ENCODE data around the gene MAP3K19. TPM values are rescaled to one million over a fixed set of nuclear protein-coding genes. Genes with fewer than 3 reads are reported as not detected.

The MAP3K19 gene
- total RNA-seq, 1 experiment from 2014 or later = not detected

DNA sequence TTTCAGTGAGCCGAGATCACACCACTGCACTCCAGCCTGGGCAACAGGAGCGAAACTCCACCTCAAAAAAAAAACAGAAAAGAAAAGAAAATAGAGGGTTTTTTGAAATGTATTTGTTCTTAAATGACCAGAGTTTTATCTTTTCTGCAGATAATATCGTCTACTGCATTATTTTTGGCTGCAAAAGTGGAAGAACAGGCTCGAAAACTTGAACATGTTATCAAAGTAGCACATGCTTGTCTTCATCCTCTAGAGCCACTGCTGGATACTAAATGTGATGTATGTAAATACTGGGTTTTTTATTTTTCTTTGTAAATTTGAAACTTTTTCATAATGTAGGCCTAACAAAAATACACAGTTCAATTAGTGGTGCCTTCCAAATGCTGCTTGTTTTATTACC is 110.6 kb downstream of the MAP3K19 start:
- DNase-seq (ENCODE audit: low read depth, low spot score) = no peak
- CTCF ChIA-PET = no interaction called here
- Histone ChIP-seq H3K4me3 (ENCODE audit: low read depth in 2 of 2, low read length in 2 of 2) (no peak overlapping the region), H3K27ac (ENCODE audit: low read length) (no peak overlapping the region), H3K4me1 (ENCODE audit: control insufficient read depth, insufficient read depth, low read length) (no peaks in the 10 kb centered on the region; the same call in 1 of the 2 replicates), H3K9me3 (ENCODE audit: control insufficient read depth, insufficient read depth, low read depth, low read length) (no peaks in the 10 kb centered on the region), H3K36me3 (ENCODE audit: control insufficient read depth, insufficient read depth, low read length) (peaks cover 21% of the 10 kb centered on the region), H3K27me3 (ENCODE audit: control insufficient read depth, insufficient read depth, low read length) (no peaks in the 10 kb centered on the region)
- intact Hi-C loops (cut with micrococcal nuclease; ENCODE audit: unreplicated experiment) = no loop called here
- in situ Hi-C loops (cut with HindIII; ENCODE audit: low pct_unique_long_range_greater_than_20kb, low sequenced_read_pairs) = no loop called here
- BruUV-seq (replicated peaks) = no TSS peak
- TF ChIP-seq, protein P1, sequence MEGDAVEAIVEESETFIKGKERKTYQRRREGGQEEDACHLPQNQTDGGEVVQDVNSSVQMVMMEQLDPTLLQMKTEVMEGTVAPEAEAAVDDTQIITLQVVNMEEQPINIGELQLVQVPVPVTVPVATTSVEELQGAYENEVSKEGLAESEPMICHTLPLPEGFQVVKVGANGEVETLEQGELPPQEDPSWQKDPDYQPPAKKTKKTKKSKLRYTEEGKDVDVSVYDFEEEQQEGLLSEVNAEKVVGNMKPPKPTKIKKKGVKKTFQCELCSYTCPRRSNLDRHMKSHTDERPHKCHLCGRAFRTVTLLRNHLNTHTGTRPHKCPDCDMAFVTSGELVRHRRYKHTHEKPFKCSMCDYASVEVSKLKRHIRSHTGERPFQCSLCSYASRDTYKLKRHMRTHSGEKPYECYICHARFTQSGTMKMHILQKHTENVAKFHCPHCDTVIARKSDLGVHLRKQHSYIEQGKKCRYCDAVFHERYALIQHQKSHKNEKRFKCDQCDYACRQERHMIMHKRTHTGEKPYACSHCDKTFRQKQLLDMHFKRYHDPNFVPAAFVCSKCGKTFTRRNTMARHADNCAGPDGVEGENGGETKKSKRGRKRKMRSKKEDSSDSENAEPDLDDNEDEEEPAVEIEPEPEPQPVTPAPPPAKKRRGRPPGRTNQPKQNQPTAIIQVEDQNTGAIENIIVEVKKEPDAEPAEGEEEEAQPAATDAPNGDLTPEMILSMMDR (IDR thresholded peaks at IDR 0.05) = no peak
- TF ChIP-seq, protein P2, sequence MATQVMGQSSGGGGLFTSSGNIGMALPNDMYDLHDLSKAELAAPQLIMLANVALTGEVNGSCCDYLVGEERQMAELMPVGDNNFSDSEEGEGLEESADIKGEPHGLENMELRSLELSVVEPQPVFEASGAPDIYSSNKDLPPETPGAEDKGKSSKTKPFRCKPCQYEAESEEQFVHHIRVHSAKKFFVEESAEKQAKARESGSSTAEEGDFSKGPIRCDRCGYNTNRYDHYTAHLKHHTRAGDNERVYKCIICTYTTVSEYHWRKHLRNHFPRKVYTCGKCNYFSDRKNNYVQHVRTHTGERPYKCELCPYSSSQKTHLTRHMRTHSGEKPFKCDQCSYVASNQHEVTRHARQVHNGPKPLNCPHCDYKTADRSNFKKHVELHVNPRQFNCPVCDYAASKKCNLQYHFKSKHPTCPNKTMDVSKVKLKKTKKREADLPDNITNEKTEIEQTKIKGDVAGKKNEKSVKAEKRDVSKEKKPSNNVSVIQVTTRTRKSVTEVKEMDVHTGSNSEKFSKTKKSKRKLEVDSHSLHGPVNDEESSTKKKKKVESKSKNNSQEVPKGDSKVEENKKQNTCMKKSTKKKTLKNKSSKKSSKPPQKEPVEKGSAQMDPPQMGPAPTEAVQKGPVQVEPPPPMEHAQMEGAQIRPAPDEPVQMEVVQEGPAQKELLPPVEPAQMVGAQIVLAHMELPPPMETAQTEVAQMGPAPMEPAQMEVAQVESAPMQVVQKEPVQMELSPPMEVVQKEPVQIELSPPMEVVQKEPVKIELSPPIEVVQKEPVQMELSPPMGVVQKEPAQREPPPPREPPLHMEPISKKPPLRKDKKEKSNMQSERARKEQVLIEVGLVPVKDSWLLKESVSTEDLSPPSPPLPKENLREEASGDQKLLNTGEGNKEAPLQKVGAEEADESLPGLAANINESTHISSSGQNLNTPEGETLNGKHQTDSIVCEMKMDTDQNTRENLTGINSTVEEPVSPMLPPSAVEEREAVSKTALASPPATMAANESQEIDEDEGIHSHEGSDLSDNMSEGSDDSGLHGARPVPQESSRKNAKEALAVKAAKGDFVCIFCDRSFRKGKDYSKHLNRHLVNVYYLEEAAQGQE (IDR thresholded peaks at IDR 0.05; ENCODE audit: insufficient read depth in 1 of 2, low read depth in 2 of 2, low read length in 1 of 2) = no peak
- TF ChIP-seq SIN3A (IDR thresholded peaks at IDR 0.05; ENCODE audit: borderline replicate concordance, insufficient read depth, low read depth, low read length) (no peak), TCF7L2 (IDR thresholded peaks at IDR 0.05; ENCODE audit: low read depth, low read length) (no peak), POLR2AphosphoS5 (IDR thresholded peaks at IDR 0.05; ENCODE audit: low read depth, low read length) (no peak)
- POLR2A ChIA-PET = no interaction called here
- no peak for ATAC-seq

GRCh38 chr2:134934641-134935040 is 112.6 kb downstream of the MAP3K19 start:
- no peak overlapping the region for H3K4me3 ChIP-seq (ENCODE audit: low read depth in 2 of 2, low read length in 2 of 2)
- no peaks in the 10 kb centered on the region for H3K9me3 ChIP-seq (ENCODE audit: control insufficient read depth, insufficient read depth, low read depth, low read length)
- in situ Hi-C loops (cut with HindIII; ENCODE audit: low pct_unique_long_range_greater_than_20kb, low sequenced_read_pairs) = no loop called here
- intact Hi-C loops (cut with micrococcal nuclease; ENCODE audit: unreplicated experiment) = no loop called here
- TSS peak; percentile 1 for BruUV-seq (replicated peaks)
- ChIA-PET POLR2A (no interaction called here), CTCF (no interaction called here)
- H3K27ac ChIP-seq (ENCODE audit: low read length) = no peak overlapping the region
- H3K36me3 ChIP-seq (ENCODE audit: control insufficient read depth, insufficient read depth, low read length) = peaks cover 15% of the 10 kb centered on the region; the same call in 1 of the 2 replicates
- TF ChIP-seq, protein P1 (IDR thresholded peaks at IDR 0.05) = no peak
- TF ChIP-seq POLR2AphosphoS5 (IDR thresholded peaks at IDR 0.05; ENCODE audit: low read depth, low read length) (no peak), TCF7L2 (IDR thresholded peaks at IDR 0.05; ENCODE audit: low read depth, low read length) (no peak), SIN3A (IDR thresholded peaks at IDR 0.05; ENCODE audit: borderline replicate concordance, insufficient read depth, low read depth, low read length) (no peak)
- TF ChIP-seq, protein P2 (IDR thresholded peaks at IDR 0.05; ENCODE audit: insufficient read depth in 1 of 2, low read depth in 2 of 2, low read length in 1 of 2) = no peak
- H3K4me1 ChIP-seq (ENCODE audit: control insufficient read depth, insufficient read depth, low read length) = no peaks in the 10 kb centered on the region; the same call in 1 of the 2 replicates
- no peaks in the 10 kb centered on the region for H3K27me3 ChIP-seq (ENCODE audit: control insufficient read depth, insufficient read depth, low read length)
- no peak for ATAC-seq
- DNase-seq (ENCODE audit: low read depth, low spot score) = no peak

Data from Panc1 (cell line).